Stomach (tissue), 4 donors: ENCODE measurements around the gene CYGB.

Experiments
- CTCF ChIP-seq, 7 experiments: fragments of 450-650 bp in 4 of 7; fragments of 200-600 bp in 3 of 7; sonication (generic) in 3 of 7; IDR thresholded peaks; one replicate each; pipeline ENCODE4 v1.5.1; 2016 to 2019; ENCODE audit warnings: antibody characterized with exemption in 7 of 7, control low read depth in 2 of 7, mild to moderate bottlenecking in 1 of 7
- EP300 ChIP-seq: sonication (generic); formaldehyde crosslinking; IDR thresholded peaks from one replicate; pipeline ENCODE4 v1.6.1; 2017; ENCODE audit warnings: antibody characterized with exemption
- POLR2A ChIP-seq, 4 donors: fragments of 450-650 bp; IDR thresholded peaks; one replicate each; pipeline ENCODE4 v1.6.1; 2016; ENCODE audit warnings: antibody characterized with exemption in 4 of 4, control low read depth in 2 of 4, mild to moderate bottlenecking in 1 of 4, moderate library complexity in 1 of 4
- POLR2AphosphoS5 ChIP-seq, 3 donors: sonication (generic); formaldehyde crosslinking; IDR thresholded peaks; one replicate each; pipeline ENCODE4 v1.6.1; 2016; ENCODE audit warnings: antibody characterized with exemption in 3 of 3

GRCh38 chr17:76500747-76501017 lies 36.8 kb downstream of the CYGB start:
- no peak for TF ChIP-seq POLR2AphosphoS5 (IDR thresholded peaks at IDR 0.05)
- no peak for TF ChIP-seq CTCF (IDR thresholded peaks at IDR 0.05)
- no peak for TF ChIP-seq POLR2A (IDR thresholded peaks at IDR 0.05)
- TF ChIP-seq EP300, result no peak
